Measurements from ENCODE around the gene CECR2. TPM values are rescaled to one million over a fixed set of nuclear protein-coding genes. Genes with fewer than 3 reads are reported as not detected.

CECR2 gene
- total and polyA plus RNA-seq, 2 of the 8 experiments (the other 6 are each of a cell fraction or from before 2014, with no cell fraction given), result 18.3 to 123 TPM

GRCh38 chr22:17349172-17349571 is 20.1 kb upstream of the CECR2 start:
- CTCF ChIA-PET (ENCODE audit: partially characterized antibody), result interaction anchor here (1.4 to 1.9 kb wide), 3 partner anchors 11 to 177 kb away, joined by 3 to 10 read pairs (median 3); no protein-coding TSS in a partner anchor
- POLR2A ChIA-PET (ENCODE audit: partially characterized antibody), result no interaction called here
- FAIRE-seq, result no peak

More at GRCh38 chr22:17349172-17349571, 20.1 kb upstream of the CECR2 start:
- Histone ChIP-seq H3K18ac (ENCODE audit: extremely low read depth, low read length) (no peak overlapping the region), H3K9me3 (ENCODE audit: insufficient read depth in 2 of 2, low read depth in 1 of 2, low read length in 1 of 2) (no peaks in the 10 kb centered on the region), H3K4me3 (ENCODE audit: extremely low read depth in 1 of 4, insufficient read depth in 2 of 4, low read depth in 3 of 4, low read length in 4 of 4) (no peak overlapping the region), H2AFZ (ENCODE audit: low read length) (peak overlapping the region; percentile 47; the same call in 1 of the 2 replicates), H2BK20ac (ENCODE audit: low read length) (no peak overlapping the region; the same call in 1 of the 2 replicates), H3K79me1 (ENCODE audit: low read depth, low read length) (no peaks in the 10 kb centered on the region), H3K4me2 (ENCODE audit: insufficient read depth in 1 of 2, low read depth in 2 of 2, low read length in 2 of 2) (no peak overlapping the region), H2BK120ac (replicated peaks; ENCODE audit: low read depth, low read length) (no peak overlapping the region), H3K23me2 (ENCODE audit: low read depth, low read length) (no peaks in the 10 kb centered on the region), H3K4me1 (replicated peaks in 1 of 4; ENCODE audit: control insufficient read depth in 3 of 4, insufficient read depth in 4 of 4, low read length in 3 of 4) (no peaks in the 10 kb centered on the region), H3K23ac (ENCODE audit: insufficient read length) (no peak overlapping the region), H3K79me2 (ENCODE audit: control insufficient read depth in 1 of 2, insufficient read depth in 2 of 2, low read length in 2 of 2) (no peaks in the 10 kb centered on the region), H2BK15ac (ENCODE audit: low read length) (no peak overlapping the region), H4K20me1 (replicated peaks in 1 of 2; ENCODE audit: control insufficient read depth in 1 of 2, insufficient read depth in 2 of 2, low read length in 2 of 2) (no peaks in the 10 kb centered on the region), H2BK12ac (ENCODE audit: low read depth, low read length) (peak overlapping the region; percentile 62; the same call in 1 of the 2 replicates), H4K91ac (replicated peaks; ENCODE audit: insufficient read length, low read length) (no peak overlapping the region), H4K5ac (ENCODE audit: insufficient read length, low read depth, low read length) (no peak overlapping the region), H2AK5ac (ENCODE audit: low read depth, low read length) (no peak overlapping the region), H4K8ac (ENCODE audit: extremely low read depth, insufficient read depth, low read length) (no peak overlapping the region), H3K27ac (ENCODE audit: low read depth, low read length) (no peak overlapping the region), H3K56ac (replicated peaks; ENCODE audit: insufficient read length, low read depth, low read length) (no peak overlapping the region), H3K14ac (ENCODE audit: insufficient read length) (no peak overlapping the region), H3K4ac (replicated peaks; ENCODE audit: insufficient read length, low read depth, low read length) (no peak overlapping the region), H3K36me3 (ENCODE audit: control insufficient read depth in 2 of 4, insufficient read depth in 4 of 4, low read length in 3 of 4) (no peaks in the 10 kb centered on the region), H3K27me3 (replicated peaks in 1 of 4; ENCODE audit: control insufficient read depth in 3 of 4, extremely low read depth in 1 of 4, insufficient read depth in 3 of 4, low read length in 3 of 4) (no peaks in the 10 kb centered on the region), H2BK5ac (ENCODE audit: low read depth, low read length) (no peak overlapping the region; the same call in 1 of the 2 replicates), H3K9ac (replicated peaks in 1 of 4; ENCODE audit: extremely low read depth in 1 of 4, low read depth in 3 of 4, low read length in 3 of 4) (no peak overlapping the region)
- no peak for TF ChIP-seq SIX5 (IDR thresholded peaks at IDR 0.05; ENCODE audit: low read depth, low read length)
- no peak for TF ChIP-seq RBBP5 (IDR thresholded peaks at IDR 0.05; ENCODE audit: borderline replicate concordance, low read depth, low read length)
- no peak for TF ChIP-seq TCF12 (IDR thresholded peaks at IDR 0.05; ENCODE audit: low read depth, low read length)
- TF ChIP-seq RXRA (IDR thresholded peaks at IDR 0.05; ENCODE audit: insufficient read depth, low read depth, low read length), result no peak
- TF ChIP-seq SIRT6 (IDR thresholded peaks at IDR 0.05; ENCODE audit: low read length), result no peak
- TF ChIP-seq TAF1 (IDR thresholded peaks at IDR 0.05; ENCODE audit: low read depth, low read length), result no peak
- TF ChIP-seq JUND (IDR thresholded peaks at IDR 0.05; ENCODE audit: low read length), result no peak
- TF ChIP-seq BCL11A (IDR thresholded peaks at IDR 0.05; ENCODE audit: low read depth in 2 of 2, low read length in 2 of 2), result no peak
- no peak for TF ChIP-seq NANOG (IDR thresholded peaks at IDR 0.05; ENCODE audit: insufficient read depth, low read depth, low read length, poor library complexity, severe bottlenecking)
- TF ChIP-seq POU5F1 (IDR thresholded peaks at IDR 0.05; ENCODE audit: low read depth, low read length), result no peak
- no peak for DNase-seq (ENCODE audit: low read depth in 1 of 2, low spot score in 2 of 2)
- WGBS, 2 experiments (ENCODE audit: extremely low coverage in 1 of 2, insufficient coverage in 1 of 2, insufficient read length in 1 of 2, insufficient replicate concordance in 2 of 2, low coverage in 1 of 2, low lambda C conversion rate in 2 of 2, missing lambda C conversion rate in 1 of 2), result 95% methylated on average over 10 of the region's 10 CpGs; no CpG with 5 or more reads in 1 of the 2 experiments
